ENCODE data around the gene TMEM132C.

GRCh38 chr12:128367961-128368360 lies 101.0 kb downstream of the TMEM132C start:
- TF ChIP-seq POLR2A (IDR thresholded peaks at IDR 0.05) = no peak
- TF ChIP-seq, protein P1, sequence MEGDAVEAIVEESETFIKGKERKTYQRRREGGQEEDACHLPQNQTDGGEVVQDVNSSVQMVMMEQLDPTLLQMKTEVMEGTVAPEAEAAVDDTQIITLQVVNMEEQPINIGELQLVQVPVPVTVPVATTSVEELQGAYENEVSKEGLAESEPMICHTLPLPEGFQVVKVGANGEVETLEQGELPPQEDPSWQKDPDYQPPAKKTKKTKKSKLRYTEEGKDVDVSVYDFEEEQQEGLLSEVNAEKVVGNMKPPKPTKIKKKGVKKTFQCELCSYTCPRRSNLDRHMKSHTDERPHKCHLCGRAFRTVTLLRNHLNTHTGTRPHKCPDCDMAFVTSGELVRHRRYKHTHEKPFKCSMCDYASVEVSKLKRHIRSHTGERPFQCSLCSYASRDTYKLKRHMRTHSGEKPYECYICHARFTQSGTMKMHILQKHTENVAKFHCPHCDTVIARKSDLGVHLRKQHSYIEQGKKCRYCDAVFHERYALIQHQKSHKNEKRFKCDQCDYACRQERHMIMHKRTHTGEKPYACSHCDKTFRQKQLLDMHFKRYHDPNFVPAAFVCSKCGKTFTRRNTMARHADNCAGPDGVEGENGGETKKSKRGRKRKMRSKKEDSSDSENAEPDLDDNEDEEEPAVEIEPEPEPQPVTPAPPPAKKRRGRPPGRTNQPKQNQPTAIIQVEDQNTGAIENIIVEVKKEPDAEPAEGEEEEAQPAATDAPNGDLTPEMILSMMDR (IDR thresholded peaks at IDR 0.05) = no peak

All from esophagus squamous epithelium (tissue), 4 donors.